K562 (cell line): ENCODE data around the gene ZNF837. TPM values are rescaled to one million over a fixed set of nuclear protein-coding genes. Genes with fewer than 3 reads are reported as not detected.

ENCODE experiments used
- ATAC-seq: fragments of 200-7000 bp; cut with Tn5 transposase; 3 replicates; pipeline ENCODE4 v1.9.1; 2020; ENCODE audit warnings: moderate library complexity
- BruUV-seq: library from RNA; stranded (reverse); fragments of 400-500 nt; replicated peaks from 2 replicates; lab custom pipeline; 2021; lab: Mats Ljungman, UMichigan
- CTCF ChIA-PET: fragments of 300-600 bp; formaldehyde crosslinking; extraction: SDS; loops from one replicate; lab custom pipeline; 2021; ENCODE audit warnings: low intra/inter-chr PET ratio; lab: Yijun Ruan, JAX
- POLR2A ChIA-PET: fragments of 300-600, 350-650 bp; sonication (Branson Sonifier 250); formaldehyde crosslinking; extraction: SDS; loops from one replicate; lab custom pipeline; 2021; ENCODE audit warnings: antibody characterized with exemption, inconsistent platforms; lab: Yijun Ruan, JAX
- DNase-seq, 4 experiments: peaks; one replicate each; pipeline versions ENCODE4 v3.0.0 to v3.0.0-alpha.2; 2011 to 2018; ENCODE audit warnings: low spot score in 3 of 4, mixed read lengths in 3 of 4; ENCODE audit errors: extremely low read depth in 1 of 4
- FAIRE-seq: peaks from 2 replicates; lab custom pipeline; 2011; peaks lifted over from hg19 to GRCh38; lab: Jason Lieb, UNC
- H2AFZ ChIP-seq: 2 replicates; pipeline ENCODE4 v1.6.0; 2011; ENCODE audit warnings: low read depth, low read length, control low read depth, inconsistent platforms
- H3K27ac ChIP-seq: fragments of 200-600 bp; 3 replicates; pipeline ENCODE4 v1.8.0; 2011; ENCODE audit warnings: low read depth, mild to moderate bottlenecking, control low read depth, inconsistent platforms, low read length, moderate library complexity, mixed read lengths; ENCODE audit errors: extremely low read depth
- H3K27me3 ChIP-seq, 2 experiments: fragments of 300-600 bp in 1 of 2; 2 replicates in 1 of 2; 3 replicates in 1 of 2; pipeline versions ENCODE4 v1.6.0 to v1.8.0; 2011; ENCODE audit warnings: inconsistent platforms in 2 of 2, low read length in 2 of 2, mild to moderate bottlenecking in 1 of 2, mixed read lengths in 1 of 2, moderate library complexity in 1 of 2; ENCODE audit not compliant: control insufficient read depth in 2 of 2, insufficient read depth in 2 of 2
- H3K36me3 ChIP-seq: fragments of 300-600 bp; 3 replicates; pipeline ENCODE4 v1.8.0; 2011; ENCODE audit warnings: mild to moderate bottlenecking, low read length, inconsistent platforms; ENCODE audit not compliant: control insufficient read depth, insufficient read depth
- H3K4me1 ChIP-seq, 2 experiments: fragments of 200-600 bp in 1 of 2; replicated peaks in 1 of 2; 2 replicates in 1 of 2; 3 replicates in 1 of 2; pipeline versions ENCODE4 v1.5.1 to v1.8.0; 2011; ENCODE audit warnings: inconsistent platforms in 2 of 2, low read length in 2 of 2, mild to moderate bottlenecking in 1 of 2, mixed read lengths in 1 of 2, moderate library complexity in 1 of 2; ENCODE audit not compliant: control insufficient read depth in 2 of 2, insufficient read depth in 2 of 2
- H3K4me2 ChIP-seq: 2 replicates; pipeline ENCODE4 v1.6.1; 2011; ENCODE audit warnings: low read length, control low read depth, inconsistent platforms, mixed read lengths; ENCODE audit not compliant: insufficient read depth
- H3K4me3 ChIP-seq: fragments of 200-600 bp; sonication (generic), shearing (Covaris generic); 2 replicates; pipeline ENCODE4 v1.5.1; 2016; ENCODE audit warnings: control low read depth, inconsistent platforms
- H3K79me2 ChIP-seq: fragments of 200-600 bp; 3 replicates; pipeline ENCODE4 v1.8.0; 2011; ENCODE audit warnings: low read length, inconsistent platforms; ENCODE audit not compliant: control insufficient read depth, insufficient read depth
- H3K9ac ChIP-seq, 2 experiments: 2 replicates each; pipeline versions ENCODE4 v1.6.0 to v1.6.1; 2011; ENCODE audit warnings: low read depth in 2 of 2, low read length in 2 of 2, control low read depth in 1 of 2, inconsistent platforms in 1 of 2, mild to moderate bottlenecking in 1 of 2, mixed read lengths in 1 of 2; ENCODE audit not compliant: insufficient read depth in 1 of 2
- H3K9me1 ChIP-seq: one replicate; pipeline ENCODE4 v1.6.0; 2011; ENCODE audit warnings: inconsistent platforms, mild to moderate bottlenecking, low read length, moderate library complexity; ENCODE audit not compliant: control insufficient read depth, insufficient read depth
- H3K9me3 ChIP-seq: replicated peaks from 2 replicates; pipeline ENCODE4 v1.5.1; 2011; ENCODE audit warnings: low read depth, low read length, inconsistent platforms; ENCODE audit not compliant: control insufficient read depth, insufficient read depth
- H4K20me1 ChIP-seq: replicated peaks from 2 replicates; pipeline ENCODE4 v1.6.1; 2011; ENCODE audit warnings: low read length, inconsistent platforms, mixed read lengths; ENCODE audit not compliant: control insufficient read depth, insufficient read depth
- AFF4 ChIP-seq: sonication (generic); formaldehyde crosslinking; IDR thresholded peaks from 2 replicates; pipeline ENCODE4 v1.8.0; 2023; ENCODE audit warnings: mild to moderate bottlenecking, missing genetic modification reagents
- EGR1 ChIP-seq: fragments of 450-650 bp; conservative IDR thresholded peaks from 2 replicates; pipeline ENCODE4 v1.6.1; 2017; ENCODE audit warnings: mild to moderate bottlenecking
- EWSR1 ChIP-seq: fragments of 450-650 bp; IDR thresholded peaks from 2 replicates; pipeline ENCODE4 v1.6.1; 2018; ENCODE audit warnings: borderline replicate concordance, mild to moderate bottlenecking, low read depth, moderate library complexity; ENCODE audit not compliant: partially characterized antibody
- FOXJ3 ChIP-seq: sonication (generic); formaldehyde crosslinking; IDR thresholded peaks from 2 replicates; pipeline ENCODE4 v1.4.0; 2020; ENCODE audit warnings: mild to moderate bottlenecking, missing genetic modification reagents
- HDGF ChIP-seq: fragments of 450-650 bp; IDR thresholded peaks from 2 replicates; pipeline ENCODE4 v1.6.1; 2016
- JUND ChIP-seq, 2 experiments: IDR thresholded peaks; 2 replicates in 1 of 2; 3 replicates in 1 of 2; pipeline ENCODE4 v1.6.1; 2011; ENCODE audit warnings: borderline replicate concordance in 2 of 2, low read depth in 2 of 2, low read length in 2 of 2, improper control_type of control experiment in 1 of 2, missing biosample characterization in 1 of 2, missing genetic modification characterization in 1 of 2, missing genetic modification reagents in 1 of 2
- MECOM ChIP-seq: fragments of 250-450 bp; sonication (Bioruptor Pico); IDR thresholded peaks from 2 replicates; pipeline ENCODE4 v1.8.0; 2022; ENCODE audit warnings: inconsistent platforms
- NCOA6 ChIP-seq: fragments of 450-650 bp; IDR thresholded peaks from 2 replicates; pipeline ENCODE4 v1.6.1; 2017; ENCODE audit warnings: mild to moderate bottlenecking
- PBX2 ChIP-seq, 2 experiments: IDR thresholded peaks in 1 of 2; conservative IDR thresholded peaks in 1 of 2; 2 replicates each; pipeline ENCODE4 v1.6.1; 2016; ENCODE audit warnings: low read depth in 2 of 2, mild to moderate bottlenecking in 1 of 2, missing compliant biosample characterization in 1 of 2, missing genetic modification characterization in 1 of 2, moderate library complexity in 1 of 2
- TAL1 ChIP-seq: fragments of 450-650 bp; IDR thresholded peaks from 2 replicates; pipeline ENCODE4 v1.6.1; 2016; ENCODE audit warnings: mild to moderate bottlenecking
- U2AF2 ChIP-seq: fragments of 200-400 bp; formaldehyde crosslinking; optimal IDR thresholded peaks from 2 replicates; pipeline ENCODE3; 2017; ENCODE audit warnings: low read depth, mild to moderate bottlenecking, low read length
- ZNF507 ChIP-seq: conservative IDR thresholded peaks from 2 replicates; pipeline ENCODE4 v1.6.1; 2017; ENCODE audit warnings: missing genetic modification characterization, missing compliant biosample characterization
- ZNF644 ChIP-seq: fragments of 200-800 bp; sonication (Bioruptor generic); IDR thresholded peaks from 2 replicates; pipeline ENCODE4 v1.6.1; 2016; ENCODE audit warnings: low read depth, missing genetic modification characterization, missing compliant biosample characterization
- ZNF695 ChIP-seq: fragments of 450-650 bp; formaldehyde crosslinking; IDR thresholded peaks from 2 replicates; pipeline ENCODE4 v1.4.0; 2020; ENCODE audit warnings: mild to moderate bottlenecking, moderate library complexity
- WGBS: fragments of 100-300 bp; shearing (Covaris generic); methylation state at CpG from one replicate; pipeline ENCODE4 v1.1.6; 2016; ENCODE audit warnings: low coverage, mixed read lengths; ENCODE audit not compliant: insufficient coverage; ENCODE audit errors: missing lambda C conversion rate; 5-methylcytosine and 5-hydroxymethylcytosine counted together
- in situ Hi-C: fragments of 300-500 bp; cut with MboI; formaldehyde crosslinking; loops from 4 replicates; pipeline ENCODE4 v1.15.0; 2018; ENCODE audit warnings: inconsistent platforms, mixed read lengths
- intact Hi-C: fragments of 100-400 bp; cut with micrococcal nuclease; formaldehyde crosslinking; loops from 2 replicates; pipeline ENCODE4 v1.14.2; 2022
- polyA plus RNA-seq, 8 experiments: library from polyadenylated mRNA; depleted of rRNA in 4 of 8; stranded (reverse) in 5 of 8; unstranded in 3 of 8; fragments of >200 nt; fragmentation: Nextera tagmentation in 2 of 8; fragmentation: Illumina TruSeq in 1 of 8; extraction: Ambion mirVana in 2 of 8; extraction: Trizol in 1 of 8; gene quantifications; 2 replicates each; pipeline versions ENCODE4 v1.2.1 to v1.2.3, GENCODE V29; 2011 to 2014; ENCODE audit warnings: inconsistent platforms in 1 of 8, missing spikeins in 1 of 8
- total RNA-seq, 7 experiments: library from RNA; depleted of rRNA in 6 of 7; stranded (reverse); fragments of >200 nt in 6 of 7; fragmentation: Illumina TruSeq in 2 of 7; extraction: Trizol in 2 of 7; gene quantifications; 2 replicates each; pipeline versions ENCODE4 v1.2.1 to v1.2.3, GENCODE V29; 2011 to 2021; ENCODE audit warnings: low replicate concordance in 1 of 7

The ZNF837 gene
- total and polyA plus RNA-seq, 9 of the 15 experiments (the other 6 are each of a cell fraction or from before 2014, with no cell fraction given), result 0.11 to 2.1 (median 0.57) TPM; not detected in 4

- Histone ChIP-seq H3K27ac (no peak overlapping the region), H3K4me3 (no peak overlapping the region), H4K20me1 (no peaks in the 10 kb centered on the region), H3K4me2 (no peak overlapping the region), H2AFZ (no peak overlapping the region), H3K9me3 (no peaks in the 10 kb centered on the region), H3K9ac (peak overlapping the region in 1 of 2 experiments; percentile 64; a peak in 2 of 4 replicates), H3K36me3 (no peaks in the 10 kb centered on the region), H3K4me1 (peaks cover 2 to 22% of the 10 kb centered on the region in 2 experiments; a peak in 4 of 5 replicates), H3K79me2 (no peaks in the 10 kb centered on the region), H3K27me3 (no peaks in the 10 kb centered on the region), H3K9me1 (no peaks in the 10 kb centered on the region)
- ChIA-PET CTCF (no interaction called here), POLR2A (interaction anchor here (0.6 to 1.2 kb wide), 3 partner anchors 10 to 22 kb away, joined by 3 to 6 read pairs (median 5); partner anchors contain the start of gene ZNF497)
- in situ Hi-C loops (no loop called here), intact Hi-C loops (no loop called here)
- FAIRE-seq (no peak), DNase-seq (no peak), ATAC-seq (no peak)
- BruUV-seq, result no TSS peak
- 62% methylated on average over 23 of the region's 23 CpGs for WGBS
- TF ChIP-seq ZNF644 (tag) (no peak), AFF4 (CRISPR knock-in tag) (no peak), EGR1 (no peak), PBX2 (CRISPR knock-in tag; IDR thresholded peaks at IDR 0.05; ENCODE audit: low read depth) (no peak), PBX2 (tag; conservative IDR thresholded peaks at IDR 0.05; ENCODE audit: low read depth) (no peak), FOXJ3 (CRISPR knock-in tag) (no peak), NCOA6 (no peak), ZNF507 (no peak), EWSR1 (no peak), JUND (IDR thresholded peaks at IDR 0.05; ENCODE audit: borderline replicate concordance, low read depth, low read length) (no peak), JUND (tag; IDR thresholded peaks at IDR 0.05; ENCODE audit: borderline replicate concordance, low read depth, low read length) (no peak), U2AF2 (no peak), HDGF (no peak), TAL1 (no peak), MECOM (CRISPR knock-in tag) (no peak), ZNF695 (no peak)
Measured at GRCh38 chr19:58351990-58352755, 28.7 kb downstream of the ZNF837 start.
